HepG2 (cell line): ENCODE measurements around the gene PRAC1. TPM values are rescaled to one million over a fixed set of nuclear protein-coding genes. Genes with fewer than 3 reads are reported as not detected.

Experiments used
- ATAC-seq: fragments of 200-7000 bp; cut with Tn5 transposase; 3 replicates; pipeline ENCODE4 v1.9.1; 2020; ENCODE audit warnings: mild to moderate bottlenecking, moderate library complexity
- BruUV-seq: library from RNA; stranded (reverse); fragments of 400-500 nt; replicated peaks from 2 replicates; lab custom pipeline; 2021; lab: Mats Ljungman, UMichigan
- CTCF ChIA-PET: fragments of 300-600 bp; formaldehyde crosslinking; extraction: SDS; loops from one replicate; lab custom pipeline; 2021; ENCODE audit warnings: low total read pairs, inconsistent platforms, low intra/inter-chr PET ratio; lab: Yijun Ruan, JAX
- POLR2A ChIA-PET: fragments of 350-600 bp; sonication (Branson Sonifier 250); formaldehyde crosslinking; loops from one replicate; lab custom pipeline; 2020; ENCODE audit warnings: antibody characterized with exemption, inconsistent platforms; lab: Yijun Ruan, JAX
- DNase-seq: peaks from one replicate; pipeline ENCODE4 v3.0.0-alpha.2; 2015; ENCODE audit warnings: low spot score
- FAIRE-seq: peaks from 3 replicates; lab custom pipeline; 2011; peaks lifted over from hg19 to GRCh38; lab: Jason Lieb, UNC
- H2AFZ ChIP-seq: one replicate; pipeline ENCODE4 v1.6.1; 2011; ENCODE audit warnings: low read length, inconsistent platforms
- H3K27ac ChIP-seq: fragments of 300-600 bp; 3 replicates; pipeline ENCODE4 v1.8.0; 2011; ENCODE audit warnings: mixed run types, mild to moderate bottlenecking, mixed read lengths, low read length, inconsistent platforms; ENCODE audit not compliant: insufficient read depth; ENCODE audit errors: extremely low read length
- H3K27me3 ChIP-seq, 2 experiments: fragments of 200-600 bp in 1 of 2; 2 replicates in 1 of 2; 3 replicates in 1 of 2; pipeline versions ENCODE4 v1.6.0 to v1.8.0; 2011; ENCODE audit warnings: low read length in 2 of 2, mild to moderate bottlenecking in 2 of 2, moderate library complexity in 2 of 2, inconsistent platforms in 1 of 2; ENCODE audit not compliant: insufficient read depth in 2 of 2, control insufficient read depth in 1 of 2
- H3K36me3 ChIP-seq, 2 experiments: fragments of 200-600 bp in 1 of 2; replicated peaks in 1 of 2; 2 replicates in 1 of 2; 3 replicates in 1 of 2; pipeline versions ENCODE4 v1.5.1 to v1.8.0; 2011; ENCODE audit warnings: low read length in 2 of 2, inconsistent platforms in 1 of 2; ENCODE audit not compliant: insufficient read depth in 2 of 2, control insufficient read depth in 1 of 2
- H3K4me1 ChIP-seq: 2 replicates; pipeline ENCODE4 v1.5.1; 2012; ENCODE audit warnings: low read length, inconsistent platforms; ENCODE audit not compliant: insufficient read depth
- H3K4me2 ChIP-seq: 2 replicates; pipeline ENCODE4 v1.6.0; 2011; ENCODE audit warnings: low read depth, low read length, inconsistent platforms
- H3K4me3 ChIP-seq, 3 experiments: fragments of 200-600 bp in 1 of 3; sonication (generic), shearing (Covaris generic) in 1 of 3; replicated peaks in 1 of 3; 2 replicates each; pipeline ENCODE4 v1.5.1; 2011 to 2016; ENCODE audit warnings: low read length in 3 of 3, inconsistent platforms in 2 of 3, low read depth in 2 of 3, mild to moderate bottlenecking in 2 of 3, control low read depth in 1 of 3, mixed read lengths in 1 of 3; ENCODE audit not compliant: insufficient read depth in 1 of 3
- H3K79me2 ChIP-seq: one replicate; pipeline ENCODE4 v1.6.1; 2011; ENCODE audit warnings: low read length, inconsistent platforms; ENCODE audit not compliant: insufficient read depth
- H3K9ac ChIP-seq: 2 replicates; pipeline ENCODE4 v1.6.0; 2011; ENCODE audit warnings: mild to moderate bottlenecking, low read depth, low read length, inconsistent platforms; ENCODE audit not compliant: insufficient read depth
- H3K9me3 ChIP-seq: 2 replicates; pipeline ENCODE4 v1.5.1; 2012; ENCODE audit warnings: mild to moderate bottlenecking, low read length
- H4K20me1 ChIP-seq: 2 replicates; pipeline ENCODE4 v1.6.0; 2011; ENCODE audit warnings: inconsistent platforms, mild to moderate bottlenecking, low read length, moderate library complexity; ENCODE audit not compliant: insufficient read depth
- PAF1 ChIP-seq: IDR thresholded peaks from 2 replicates; pipeline ENCODE4 v1.6.1; 2016; ENCODE audit warnings: missing genetic modification reagents, missing compliant biosample characterization
- WGBS: methylation state at CpG from one replicate; pipeline ENCODE4 v1.1.6; 2017; ENCODE audit warnings: low lambda C conversion rate; 5-methylcytosine and 5-hydroxymethylcytosine counted together
- in situ Hi-C: cut with HindIII; loops from 2 replicates; pipeline ENCODE4 v1.10.0; 2017; ENCODE audit warnings: low pct_unique_long_range_greater_than_20kb; ENCODE audit not compliant: extremely low pct_ligation_motif_present
- intact Hi-C: fragments of 100-400 bp; cut with micrococcal nuclease; formaldehyde crosslinking; loops from one replicate; pipeline ENCODE4 v1.10.0; 2022; ENCODE audit not compliant: unreplicated experiment
- microRNA counts: library from miRNA; unstranded; fragments of <30 nt; microRNA quantifications from one replicate; lab custom pipeline; 2015
- microRNA-seq: library from miRNA; unstranded; fragments of <30 nt; microRNA quantifications from one replicate; pipeline ENCODE4, GENCODE V29; 2020
- polyA plus RNA-seq, 8 experiments: library from polyadenylated mRNA; depleted of rRNA in 3 of 8; stranded (reverse) in 7 of 8; unstranded in 1 of 8; fragments of >200 nt; fragmentation: Illumina TruSeq in 4 of 8; extraction: Trizol in 4 of 8; gene quantifications; 2 replicates each; pipeline versions ENCODE4 v1.2.1 to v1.2.3, GENCODE V29; 2011 to 2016; ENCODE audit warnings: low read depth in 4 of 8, missing spikeins in 1 of 8, mixed read lengths in 1 of 8; ENCODE audit not compliant: insufficient read depth in 1 of 8
- small RNA-seq, 3 experiments: library from RNA; depleted of rRNA; stranded (forward); fragments of <200 nt; gene quantifications; one replicate each; pipeline ENCODE3, GENCODE V24; 2012; ENCODE audit warnings: low read depth in 2 of 3, low replicate concordance in 1 of 3; ENCODE audit not compliant: insufficient read length in 3 of 3, insufficient read depth in 2 of 3
- total RNA-seq, 5 experiments: library from RNA; depleted of rRNA; stranded (reverse); fragments of >200 nt; fragmentation: Illumina TruSeq; extraction: Trizol; gene quantifications; 2 replicates each; pipeline ENCODE4 v1.2.3, GENCODE V29; 2016; ENCODE audit warnings: low read depth in 1 of 5

Gene PRAC1
- total and polyA plus RNA-seq, 2 of the 13 experiments (the other 11 are each of a cell fraction or from before 2014, with no cell fraction given) = not detected

DNA sequence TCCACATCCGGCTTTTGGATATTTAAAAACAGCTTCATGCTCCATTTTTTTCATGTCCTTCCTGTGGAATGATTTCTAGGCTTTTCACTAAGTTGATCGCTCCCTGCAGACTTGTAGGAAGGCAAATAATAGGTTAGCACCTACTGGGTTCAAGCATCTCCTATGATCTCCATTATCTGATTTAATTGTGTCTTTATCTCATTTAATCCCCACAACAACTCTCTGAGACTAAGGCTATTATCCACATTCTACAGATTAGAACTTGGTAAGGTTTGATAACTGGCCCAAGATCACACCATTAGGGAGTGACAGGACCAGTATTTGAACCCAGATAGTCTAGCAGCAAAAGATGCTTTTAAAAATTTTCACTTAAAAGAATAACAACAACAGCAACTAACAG, 50.0 kb downstream of the PRAC1 start:
- H2AFZ ChIP-seq = no peak overlapping the region
- ATAC-seq = no peak
- POLR2A ChIA-PET = no interaction called here

More for the DNA sequence above, 50.0 kb downstream of the PRAC1 start:
- no peaks in the 10 kb centered on the region for H3K9me3 ChIP-seq
- in situ Hi-C loops (loop anchor here (5.0 kb wide), 1 partner anchor 120 kb away; no protein-coding TSS in a partner anchor), intact Hi-C loops (no loop called here)
- DNase-seq (no peak), FAIRE-seq (no peak)
- H3K27ac ChIP-seq = no peak overlapping the region
- WGBS = 52% methylated on average over 2 of the region's 2 CpGs
- BruUV-seq = no TSS peak
- H3K4me3 ChIP-seq = no peak overlapping the region
- CTCF ChIA-PET = interaction anchor here (1.2 to 2.3 kb wide), 5 partner anchors 119 to 555 kb away, joined by 3 to 19 read pairs (median 9); no protein-coding TSS in a partner anchor
- no peak overlapping the region for H3K9ac ChIP-seq
- H3K4me1 ChIP-seq = peaks cover 6% of the 10 kb centered on the region; the same call in 1 of the 2 replicates
- no peak for TF ChIP-seq PAF1 (CRISPR knock-in tag)
- H4K20me1 ChIP-seq = no peaks in the 10 kb centered on the region
- H3K36me3 ChIP-seq = no peaks in the 10 kb centered on the region
- no peaks in the 10 kb centered on the region for H3K79me2 ChIP-seq
- peak overlapping the region; percentile 91; the same call in 1 of the 2 replicates for H3K4me2 ChIP-seq
- H3K27me3 ChIP-seq = peaks cover 0 to 21% of the 10 kb centered on the region in 2 experiments; a peak in 2 of 5 replicates

MicroRNA genes within 50 kb of the gene (microRNA counts, 767-probe panel; counts per million panel counts)
- not detected for microRNA hsa-miR-3185 (lab: Ali Mortazavi, UCI)

Small RNA genes lying within 50 kb of the gene (microRNA-seq; reads per million reads assigned to microRNA genes)
- gene MIR3185 = not detected

Small RNA genes lying within 50 kb of the gene (small RNA-seq; reads per million reads assigned to genes)
- gene AC091179.2 (0 reads per million in 3 experiments), gene COX6B1P2 (0 reads per million in 3 experiments), gene MIR3185 (0 reads per million in 3 experiments), gene RF02132 (0 reads per million in 3 experiments), gene RF02133 (0 reads per million in 3 experiments), gene RN7SL125P (0 reads per million in 3 experiments)

Other genes starting within 250 kb of the PRAC1 start
- gene HOXB1, start 191.5 kb downstream of the PRAC1 start, total RNA-seq (2016; rRNA removed; fragmentation: Illumina TruSeq; extraction: Trizol) = not detected in 2 replicates
- gene HOXB1, start 191.5 kb downstream of the PRAC1 start, polyA plus RNA-seq (2011; rRNA removed) = not detected in 2 replicates
- not detected in 2 replicates for gene HOXB2, start 177.4 kb downstream of the PRAC1 start, total RNA-seq (2016; rRNA removed; fragmentation: Illumina TruSeq; extraction: Trizol)
- not detected in 2 replicates for gene HOXB2, start 177.4 kb downstream of the PRAC1 start, polyA plus RNA-seq (2011; rRNA removed)
- not detected in 2 replicates for gene HOXB4, start 144.2 kb downstream of the PRAC1 start, total RNA-seq (2016; rRNA removed; fragmentation: Illumina TruSeq; extraction: Trizol)
- not detected in 2 replicates for gene HOXB4, start 144.2 kb downstream of the PRAC1 start, polyA plus RNA-seq (2011; rRNA removed)
- not detected in 2 replicates for gene HOXB3, start 132.3 kb downstream of the PRAC1 start, total RNA-seq (2016; rRNA removed; fragmentation: Illumina TruSeq; extraction: Trizol)
- gene HOXB3, start 132.3 kb downstream of the PRAC1 start, polyA plus RNA-seq (2011; rRNA removed) = not detected in 2 replicates
- not detected in 2 replicates for gene HOXB5, start 128.7 kb downstream of the PRAC1 start, total RNA-seq (2016; rRNA removed; fragmentation: Illumina TruSeq; extraction: Trizol)
- gene HOXB5, start 128.7 kb downstream of the PRAC1 start, polyA plus RNA-seq (2011; rRNA removed) = not detected in 2 replicates
- gene HOXB6, start 117.5 kb downstream of the PRAC1 start, total RNA-seq (2016; rRNA removed; fragmentation: Illumina TruSeq; extraction: Trizol) = not detected in 2 replicates
- gene HOXB6, start 117.5 kb downstream of the PRAC1 start, polyA plus RNA-seq (2011; rRNA removed) = not detected in 2 replicates
- not detected in 2 replicates for gene HOXB7, start 111.5 kb downstream of the PRAC1 start, total RNA-seq (2016; rRNA removed; fragmentation: Illumina TruSeq; extraction: Trizol)
- gene HOXB7, start 111.5 kb downstream of the PRAC1 start, polyA plus RNA-seq (2011; rRNA removed) = 0.04 and 0.08 TPM in 2 replicates
- gene HOXB8, start 107.2 kb downstream of the PRAC1 start, total RNA-seq (2016; rRNA removed; fragmentation: Illumina TruSeq; extraction: Trizol) = not detected in 2 replicates
- not detected in 2 replicates for gene HOXB8, start 107.2 kb downstream of the PRAC1 start, polyA plus RNA-seq (2011; rRNA removed)
- not detected in 2 replicates for gene HOXB9, start 96.2 kb downstream of the PRAC1 start, total RNA-seq (2016; rRNA removed; fragmentation: Illumina TruSeq; extraction: Trizol)
- not detected in 2 replicates for gene HOXB9, start 96.2 kb downstream of the PRAC1 start, polyA plus RNA-seq (2011; rRNA removed)
- not detected in 2 replicates for gene PRAC2, start 667 bp upstream of the PRAC1 start, total RNA-seq (2016; rRNA removed; fragmentation: Illumina TruSeq; extraction: Trizol)
- gene PRAC2, start 667 bp upstream of the PRAC1 start, polyA plus RNA-seq (2011; rRNA removed) = not detected in 2 replicates
- not detected in 2 replicates for gene HOXB13, start 6.2 kb upstream of the PRAC1 start, total RNA-seq (2016; rRNA removed; fragmentation: Illumina TruSeq; extraction: Trizol)
- not detected in 2 replicates for gene HOXB13, start 6.2 kb upstream of the PRAC1 start, polyA plus RNA-seq (2011; rRNA removed)
- gene TTLL6, start 94.7 kb upstream of the PRAC1 start, total RNA-seq (2016; rRNA removed; fragmentation: Illumina TruSeq; extraction: Trizol) = 0.04 TPM in 1 of 2 replicates, not detected in the other
- gene TTLL6, start 94.7 kb upstream of the PRAC1 start, polyA plus RNA-seq (2011; rRNA removed) = 0.08 and 0.25 TPM in 2 replicates
- 72.9 and 112 TPM in 2 replicates for gene CALCOCO2, start 108.5 kb upstream of the PRAC1 start, total RNA-seq (2016; rRNA removed; fragmentation: Illumina TruSeq; extraction: Trizol)
- gene CALCOCO2, start 108.5 kb upstream of the PRAC1 start, polyA plus RNA-seq (2011; rRNA removed) = 109 and 111 TPM in 2 replicates
- 206 and 210 TPM in 2 replicates for gene ATP5MC1, start 170.3 kb upstream of the PRAC1 start, total RNA-seq (2016; rRNA removed; fragmentation: Illumina TruSeq; extraction: Trizol)
- gene ATP5MC1, start 170.3 kb upstream of the PRAC1 start, polyA plus RNA-seq (2011; rRNA removed) = 226 and 297 TPM in 2 replicates
- 63.2 and 72.7 TPM in 2 replicates for gene UBE2Z, start 185.9 kb upstream of the PRAC1 start, total RNA-seq (2016; rRNA removed; fragmentation: Illumina TruSeq; extraction: Trizol)
- 114 and 122 TPM in 2 replicates for gene UBE2Z, start 185.9 kb upstream of the PRAC1 start, polyA plus RNA-seq (2011; rRNA removed)
- gene SNF8, start 222.3 kb upstream of the PRAC1 start, total RNA-seq (2016; rRNA removed; fragmentation: Illumina TruSeq; extraction: Trizol) = 152 and 153 TPM in 2 replicates
- 98.6 and 114 TPM in 2 replicates for gene SNF8, start 222.3 kb upstream of the PRAC1 start, polyA plus RNA-seq (2011; rRNA removed)
- 0.73 TPM in 1 of 2 replicates, not detected in the other for gene GIP, start 246.1 kb upstream of the PRAC1 start, total RNA-seq (2016; rRNA removed; fragmentation: Illumina TruSeq; extraction: Trizol)
- 0.55 and 0.70 TPM in 2 replicates for gene GIP, start 246.1 kb upstream of the PRAC1 start, polyA plus RNA-seq (2011; rRNA removed)